Limb (tissue), 2 donors: ENCODE results near the gene CCNB2.

Experiments used
- DNase-seq, 2 donors: peaks; one replicate each; pipeline ENCODE4 v3.0.0-alpha.2; 2016; ENCODE audit errors: extremely low spot score in 2 of 2

The CCNB2 gene

GRCh38 chr15:59166601-59167265 is 61.8 kb downstream of the CCNB2 start:
- DNase-seq, result no peak

GRCh38 chr15:59168536-59168935 is 63.6 kb downstream of the CCNB2 start:
- no peak for DNase-seq

- DNase-seq, result no peak
Measured at GRCh38 chr15:59169251-59169708, 64.3 kb downstream of the CCNB2 start.

GRCh38 chr15:59170295-59171066 is 65.5 kb downstream of the CCNB2 start:
- no peak for DNase-seq

- DNase-seq, result no peak
Measured at GRCh38 chr15:59171067-59171397, 66.1 kb downstream of the CCNB2 start.

- DNase-seq, result no peak
Measured at GRCh38 chr15:59172289-59172901, 67.4 kb downstream of the CCNB2 start.

- no peak for DNase-seq
Measured at GRCh38 chr15:59173194-59173593, 68.2 kb downstream of the CCNB2 start.

- no peak for DNase-seq
Measured at GRCh38 chr15:59174151-59174834, 69.3 kb downstream of the CCNB2 start.
